ENCODE results near the gene MRTFA.

The MRTFA gene

GRCh38 chr22:40507491-40507890 is 129.0 kb downstream of the MRTFA start:
- Histone ChIP-seq H3K4me1 (ENCODE audit: control insufficient read depth in 2 of 2, insufficient read depth in 1 of 2, low read depth in 1 of 2, low read length in 2 of 2) (peaks cover 5 to 6% of the 10 kb centered on the region in 2 donors), H2BK12ac (ENCODE audit: low read length) (no peak overlapping the region), H2AK5ac (ENCODE audit: low read depth, low read length) (no peak overlapping the region), H3K4ac (ENCODE audit: low read length) (no peak overlapping the region), H4K91ac (ENCODE audit: low read depth, low read length, poor library complexity) (no peak overlapping the region), H3K9me3 (replicated peaks in 1 of 2; ENCODE audit: control insufficient read depth in 2 of 2, insufficient read depth in 1 of 2, low read depth in 1 of 2, low read length in 2 of 2) (peaks cover 8 to 9% of the 10 kb centered on the region in 2 donors), H2AFZ (ENCODE audit: low read length) (no peak overlapping the region), H2BK15ac (ENCODE audit: low read length) (no peak overlapping the region), H3K4me3 (ENCODE audit: low read length in 2 of 2) (no peak overlapping the region), H2BK120ac (ENCODE audit: low read depth, low read length) (no peak overlapping the region), H3K4me2 (ENCODE audit: insufficient read depth, low read length, poor library complexity, severe bottlenecking) (no peak overlapping the region), H3K14ac (ENCODE audit: low read length) (no peak overlapping the region), H3K36me3 (replicated peaks in 1 of 2; ENCODE audit: control insufficient read depth in 2 of 2, insufficient read depth in 2 of 2, low read length in 2 of 2) (peaks cover 0 to 4% of the 10 kb centered on the region in 2 donors), H3K27ac (replicated peaks; ENCODE audit: low read length) (no peak overlapping the region), H3K9ac (ENCODE audit: low read depth, low read length, poor library complexity) (no peak overlapping the region), H3K27me3 (ENCODE audit: control insufficient read depth in 3 of 3, insufficient read depth in 3 of 3, low read depth in 1 of 3, low read length in 3 of 3) (no peaks in the 10 kb centered on the region), H3K23ac (ENCODE audit: low read depth, low read length, poor library complexity) (no peak overlapping the region), H3K18ac (ENCODE audit: low read length) (no peak overlapping the region), H3K79me1 (ENCODE audit: low read depth, low read length) (no peaks in the 10 kb centered on the region), H4K8ac (ENCODE audit: low read depth, low read length) (no peak overlapping the region), H2BK5ac (ENCODE audit: low read length) (no peak overlapping the region)
- WGBS, 2 donors (ENCODE audit: extremely low coverage in 2 of 2, insufficient read length in 2 of 2, insufficient replicate concordance in 1 of 2), result no CpG with 5 or more reads among the region's 6 CpGs
- no peak for DNase-seq (ENCODE audit: low spot score)

GRCh38 chr22:40506762-40507161 is 129.8 kb downstream of the MRTFA start:
- H3K79me1 ChIP-seq (ENCODE audit: low read depth, low read length), result no peaks in the 10 kb centered on the region
- peaks cover 5 to 6% of the 10 kb centered on the region in 2 donors for H3K4me1 ChIP-seq (ENCODE audit: control insufficient read depth in 2 of 2, insufficient read depth in 1 of 2, low read depth in 1 of 2, low read length in 2 of 2)
- H3K27ac ChIP-seq (replicated peaks; ENCODE audit: low read length), result no peak overlapping the region
- no peak overlapping the region for H3K4me2 ChIP-seq (ENCODE audit: insufficient read depth, low read length, poor library complexity, severe bottlenecking)
- no peak overlapping the region for H4K91ac ChIP-seq (ENCODE audit: low read depth, low read length, poor library complexity)
- WGBS, 2 donors (ENCODE audit: extremely low coverage in 2 of 2, insufficient read length in 2 of 2, insufficient replicate concordance in 1 of 2), result no CpG with 5 or more reads among the region's 3 CpGs
- H3K4ac ChIP-seq (ENCODE audit: low read length), result no peak overlapping the region
- H2BK12ac ChIP-seq (ENCODE audit: low read length), result no peak overlapping the region
- H3K9ac ChIP-seq (ENCODE audit: low read depth, low read length, poor library complexity), result no peak overlapping the region
- H2AFZ ChIP-seq (ENCODE audit: low read length), result no peak overlapping the region
- peaks cover 0 to 4% of the 10 kb centered on the region in 2 donors for H3K36me3 ChIP-seq (replicated peaks in 1 of 2; ENCODE audit: control insufficient read depth in 2 of 2, insufficient read depth in 2 of 2, low read length in 2 of 2)
- no peak overlapping the region for H2AK5ac ChIP-seq (ENCODE audit: low read depth, low read length)
- H2BK5ac ChIP-seq (ENCODE audit: low read length), result no peak overlapping the region
- H3K4me3 ChIP-seq (ENCODE audit: low read length in 2 of 2), result no peak overlapping the region
- H3K27me3 ChIP-seq (ENCODE audit: control insufficient read depth in 3 of 3, insufficient read depth in 3 of 3, low read depth in 1 of 3, low read length in 3 of 3), result no peaks in the 10 kb centered on the region
- H2BK15ac ChIP-seq (ENCODE audit: low read length), result no peak overlapping the region
- no peak overlapping the region for H3K23ac ChIP-seq (ENCODE audit: low read depth, low read length, poor library complexity)
- H4K8ac ChIP-seq (ENCODE audit: low read depth, low read length), result no peak overlapping the region
- DNase-seq (ENCODE audit: low spot score), result no peak
- no peak overlapping the region for H3K14ac ChIP-seq (ENCODE audit: low read length)
- no peak overlapping the region for H3K18ac ChIP-seq (ENCODE audit: low read length)
- H3K9me3 ChIP-seq (replicated peaks in 1 of 2; ENCODE audit: control insufficient read depth in 2 of 2, insufficient read depth in 1 of 2, low read depth in 1 of 2, low read length in 2 of 2), result peaks cover 8 to 9% of the 10 kb centered on the region in 2 donors
- H2BK120ac ChIP-seq (ENCODE audit: low read depth, low read length), result no peak overlapping the region

- no peak overlapping the region for H4K8ac ChIP-seq (ENCODE audit: low read depth, low read length)
- H3K9me3 ChIP-seq (replicated peaks in 1 of 2; ENCODE audit: control insufficient read depth in 2 of 2, insufficient read depth in 1 of 2, low read depth in 1 of 2, low read length in 2 of 2), result peaks cover 8 to 9% of the 10 kb centered on the region in 2 donors
- no peak overlapping the region for H3K4me2 ChIP-seq (ENCODE audit: insufficient read depth, low read length, poor library complexity, severe bottlenecking)
- no peaks in the 10 kb centered on the region for H3K27me3 ChIP-seq (ENCODE audit: control insufficient read depth in 3 of 3, insufficient read depth in 3 of 3, low read depth in 1 of 3, low read length in 3 of 3)
- H3K18ac ChIP-seq (ENCODE audit: low read length), result no peak overlapping the region
- H3K79me1 ChIP-seq (ENCODE audit: low read depth, low read length), result no peaks in the 10 kb centered on the region
- no peak overlapping the region for H3K4ac ChIP-seq (ENCODE audit: low read length)
- H2BK5ac ChIP-seq (ENCODE audit: low read length), result no peak overlapping the region
- H2AK5ac ChIP-seq (ENCODE audit: low read depth, low read length), result no peak overlapping the region
- no peak overlapping the region for H2BK12ac ChIP-seq (ENCODE audit: low read length)
- H4K91ac ChIP-seq (ENCODE audit: low read depth, low read length, poor library complexity), result no peak overlapping the region
- no peak for DNase-seq (ENCODE audit: low spot score)
- H2AFZ ChIP-seq (ENCODE audit: low read length), result no peak overlapping the region
- H3K23ac ChIP-seq (ENCODE audit: low read depth, low read length, poor library complexity), result no peak overlapping the region
- peaks cover 0 to 4% of the 10 kb centered on the region in 2 donors for H3K36me3 ChIP-seq (replicated peaks in 1 of 2; ENCODE audit: control insufficient read depth in 2 of 2, insufficient read depth in 2 of 2, low read length in 2 of 2)
- peaks cover 0 to 2% of the 10 kb centered on the region in 2 donors for H3K4me1 ChIP-seq (ENCODE audit: control insufficient read depth in 2 of 2, insufficient read depth in 1 of 2, low read depth in 1 of 2, low read length in 2 of 2)
- H3K4me3 ChIP-seq (ENCODE audit: low read length in 2 of 2), result no peak overlapping the region
- no peak overlapping the region for H2BK15ac ChIP-seq (ENCODE audit: low read length)
- H3K14ac ChIP-seq (ENCODE audit: low read length), result no peak overlapping the region
- no CpG with 5 or more reads among the region's 3 CpGs for WGBS, 2 donors (ENCODE audit: extremely low coverage in 2 of 2, insufficient read length in 2 of 2, insufficient replicate concordance in 1 of 2)
- no peak overlapping the region for H3K9ac ChIP-seq (ENCODE audit: low read depth, low read length, poor library complexity)
- no peak overlapping the region for H3K27ac ChIP-seq (replicated peaks; ENCODE audit: low read length)
- H2BK120ac ChIP-seq (ENCODE audit: low read depth, low read length), result no peak overlapping the region
Measured at GRCh38 chr22:40504285-40505249, 132.0 kb downstream of the MRTFA start.

GRCh38 chr22:40502919-40503318 is 133.6 kb downstream of the MRTFA start:
- Histone ChIP-seq H2BK120ac (ENCODE audit: low read depth, low read length) (no peak overlapping the region), H2AK5ac (ENCODE audit: low read depth, low read length) (no peak overlapping the region), H3K36me3 (replicated peaks in 1 of 2; ENCODE audit: control insufficient read depth in 2 of 2, insufficient read depth in 2 of 2, low read length in 2 of 2) (peaks cover 0 to 4% of the 10 kb centered on the region in 2 donors), H3K14ac (ENCODE audit: low read length) (no peak overlapping the region), H3K27me3 (ENCODE audit: control insufficient read depth in 3 of 3, insufficient read depth in 3 of 3, low read depth in 1 of 3, low read length in 3 of 3) (no peaks in the 10 kb centered on the region), H2AFZ (ENCODE audit: low read length) (no peak overlapping the region), H3K23ac (ENCODE audit: low read depth, low read length, poor library complexity) (no peak overlapping the region), H3K9me3 (replicated peaks in 1 of 2; ENCODE audit: control insufficient read depth in 2 of 2, insufficient read depth in 1 of 2, low read depth in 1 of 2, low read length in 2 of 2) (peaks cover 8 to 9% of the 10 kb centered on the region in 2 donors), H3K4me1 (ENCODE audit: control insufficient read depth in 2 of 2, insufficient read depth in 1 of 2, low read depth in 1 of 2, low read length in 2 of 2) (peaks cover 0 to 4% of the 10 kb centered on the region in 2 donors), H3K9ac (ENCODE audit: low read depth, low read length, poor library complexity) (no peak overlapping the region), H3K18ac (ENCODE audit: low read length) (no peak overlapping the region), H3K4me3 (ENCODE audit: low read length in 2 of 2) (no peak overlapping the region), H3K79me1 (ENCODE audit: low read depth, low read length) (peaks cover 2% of the 10 kb centered on the region), H3K4me2 (ENCODE audit: insufficient read depth, low read length, poor library complexity, severe bottlenecking) (no peak overlapping the region), H2BK5ac (ENCODE audit: low read length) (no peak overlapping the region), H3K4ac (ENCODE audit: low read length) (no peak overlapping the region), H4K8ac (ENCODE audit: low read depth, low read length) (no peak overlapping the region), H4K91ac (ENCODE audit: low read depth, low read length, poor library complexity) (no peak overlapping the region), H2BK12ac (ENCODE audit: low read length) (no peak overlapping the region), H2BK15ac (ENCODE audit: low read length) (no peak overlapping the region), H3K27ac (replicated peaks; ENCODE audit: low read length) (no peak overlapping the region)
- WGBS, 2 donors (ENCODE audit: extremely low coverage in 2 of 2, insufficient read length in 2 of 2, insufficient replicate concordance in 1 of 2), result no CpG with 5 or more reads among the region's 1 CpG
- DNase-seq (ENCODE audit: low spot score), result no peak
